Subcutaneous abdominal adipose tissue (tissue), 5 donors: Measurements from ENCODE around the gene MRPL42.

ENCODE experiments used
- H3K27ac ChIP-seq: one replicate; pipeline ENCODE4 v1.7.0; 2013; ENCODE audit warnings: low read depth, mild to moderate bottlenecking, inconsistent platforms, low read length, moderate library complexity
- H3K27me3 ChIP-seq, 5 donors: one replicate each; pipeline ENCODE4 v1.7.0; 2013; ENCODE audit warnings: low read length in 5 of 5, inconsistent platforms in 1 of 5; ENCODE audit not compliant: control insufficient read depth in 5 of 5, insufficient read depth in 4 of 5
- H3K36me3 ChIP-seq, 5 donors: one replicate each; pipeline ENCODE4 v1.7.0; 2013; ENCODE audit warnings: low read length in 5 of 5; ENCODE audit not compliant: control insufficient read depth in 5 of 5, insufficient read depth in 5 of 5
- H3K4me1 ChIP-seq, 5 donors: one replicate each; pipeline ENCODE4 v1.7.0; 2013; ENCODE audit warnings: low read length in 5 of 5, mild to moderate bottlenecking in 3 of 5, moderate library complexity in 1 of 5; ENCODE audit not compliant: control insufficient read depth in 5 of 5, insufficient read depth in 5 of 5
- H3K4me3 ChIP-seq, 5 donors: one replicate each; pipeline ENCODE4 v1.7.0; 2013; ENCODE audit warnings: low read length in 5 of 5, low read depth in 1 of 5
- H3K9ac ChIP-seq, 5 donors: one replicate each; pipeline ENCODE4 v1.7.0; 2013; ENCODE audit warnings: low read length in 5 of 5, mild to moderate bottlenecking in 4 of 5, moderate library complexity in 3 of 5
- H3K9me3 ChIP-seq, 5 donors: one replicate each; pipeline ENCODE4 v1.7.0; 2013; ENCODE audit warnings: low read length in 5 of 5; ENCODE audit not compliant: control insufficient read depth in 5 of 5
- donor health status: healthy.
- donor health status: healthy.
- donor health status: healthy.
- donor health status: healthy.
- donor health status: healthy.

The MRPL42 gene

DNA sequence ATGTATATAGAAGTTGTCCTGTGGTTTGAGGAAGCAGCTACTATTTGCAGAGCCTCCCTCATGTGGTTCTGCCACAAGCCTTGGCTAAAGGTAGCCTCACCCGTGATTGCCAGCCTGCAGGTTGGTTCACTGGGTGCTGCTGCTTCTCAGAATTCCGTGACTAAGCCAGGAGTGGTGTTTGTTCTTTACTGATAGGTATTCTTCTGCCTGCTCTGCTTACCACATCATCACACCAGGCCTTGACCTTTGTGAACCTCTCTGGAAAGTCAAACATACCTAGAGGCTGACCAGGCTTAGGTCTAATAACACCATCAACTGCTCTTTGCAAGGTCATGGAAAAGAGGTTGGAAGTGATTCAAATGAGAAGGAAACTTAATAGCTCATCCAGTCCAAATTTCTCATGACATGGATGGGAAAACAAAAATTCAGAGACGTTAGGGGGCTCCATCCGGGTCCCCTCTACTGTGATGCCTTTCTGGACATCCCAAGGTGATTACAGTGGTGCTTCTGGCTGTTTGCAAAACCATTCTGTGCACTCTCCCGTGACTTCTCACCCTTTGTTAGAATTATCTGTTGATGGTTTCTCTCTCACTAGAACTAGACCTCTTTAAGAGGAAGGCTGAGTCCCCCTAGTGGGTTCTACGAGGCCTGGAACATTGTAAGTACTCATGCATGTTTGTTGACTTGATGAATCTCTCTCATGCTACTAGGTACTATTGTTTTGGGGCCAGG, 96.7 kb downstream of the MRPL42 start:
- Histone ChIP-seq H3K9ac (no peak overlapping the region), H3K27me3 (no peaks in the 10 kb centered on the region), H3K36me3 (peaks cover 0 to 14% (median 8%) of the 10 kb centered on the region in 5 donors), H3K4me3 (no peak overlapping the region), H3K9me3 (peaks cover 0 to 3% (median 0%) of the 10 kb centered on the region in 5 donors), H3K27ac (no peak overlapping the region), H3K4me1 (peaks cover 0 to 12% (median 0%) of the 10 kb centered on the region in 5 donors)

GRCh38 chr12:93565760-93566159, 98.4 kb downstream of the MRPL42 start:
- Histone ChIP-seq H3K27ac (no peak overlapping the region), H3K27me3 (no peaks in the 10 kb centered on the region), H3K4me1 (peaks cover 0 to 16% (median 10%) of the 10 kb centered on the region in 5 donors), H3K9ac (no peak overlapping the region), H3K9me3 (peaks cover 0 to 2% (median 0%) of the 10 kb centered on the region in 5 donors), H3K36me3 (peaks cover 0 to 14% (median 8%) of the 10 kb centered on the region in 5 donors), H3K4me3 (no peak overlapping the region)
